GM19324 (cell line): Measurements from ENCODE around the gene LDHD.

Experiments
- ATAC-seq: cut with Tn5 transposase; IDR thresholded peaks from one replicate; pipeline ENCODE4 v1.9.1; 2021; ENCODE audit warnings: mild to moderate bottlenecking, moderate library complexity; ENCODE audit not compliant: unreplicated experiment, low FRiP score

Gene LDHD

DNA sequence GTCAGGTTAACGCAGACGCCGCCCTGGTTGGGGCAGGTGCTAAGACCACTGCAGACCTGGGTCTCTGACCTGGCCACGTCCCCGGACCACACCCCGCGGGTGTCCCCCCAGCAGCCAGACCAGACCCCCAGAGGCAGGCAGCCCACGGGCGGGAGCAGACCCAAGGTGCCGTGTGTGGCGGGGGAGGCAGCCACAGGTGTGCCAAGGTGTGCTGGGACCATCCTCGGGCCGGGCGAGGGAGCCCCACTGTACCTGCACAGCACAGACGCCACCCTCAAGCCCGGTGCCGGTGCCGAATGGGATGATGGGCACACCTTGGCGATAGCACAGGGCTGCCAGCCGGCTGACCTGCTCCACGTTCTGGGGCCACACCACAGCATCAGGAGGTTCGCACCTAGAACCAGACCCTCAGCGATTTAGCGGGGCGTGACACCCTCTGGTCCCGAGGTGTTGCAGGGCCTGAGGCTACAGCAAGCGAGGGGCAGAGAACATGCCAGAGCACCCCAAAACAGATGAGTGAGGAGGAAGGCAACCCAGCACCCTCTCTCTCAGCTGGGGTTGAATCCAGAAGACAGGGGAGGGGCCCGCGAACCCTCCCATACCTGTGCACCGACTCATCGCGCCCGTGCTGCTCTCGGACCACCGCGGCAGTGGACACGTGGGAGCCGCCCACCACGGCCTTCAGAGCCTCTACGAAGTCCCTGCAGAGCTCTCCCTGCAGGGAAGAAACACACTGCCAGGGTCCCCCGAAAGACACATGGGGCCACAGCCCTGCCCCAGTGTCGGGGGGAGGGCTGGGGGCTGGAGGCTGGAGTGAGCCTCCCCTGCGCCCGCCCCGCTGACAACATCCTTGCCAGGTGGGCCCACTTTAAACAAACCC, 1.4 kb downstream of the LDHD start:
- no peak for ATAC-seq

DNA sequence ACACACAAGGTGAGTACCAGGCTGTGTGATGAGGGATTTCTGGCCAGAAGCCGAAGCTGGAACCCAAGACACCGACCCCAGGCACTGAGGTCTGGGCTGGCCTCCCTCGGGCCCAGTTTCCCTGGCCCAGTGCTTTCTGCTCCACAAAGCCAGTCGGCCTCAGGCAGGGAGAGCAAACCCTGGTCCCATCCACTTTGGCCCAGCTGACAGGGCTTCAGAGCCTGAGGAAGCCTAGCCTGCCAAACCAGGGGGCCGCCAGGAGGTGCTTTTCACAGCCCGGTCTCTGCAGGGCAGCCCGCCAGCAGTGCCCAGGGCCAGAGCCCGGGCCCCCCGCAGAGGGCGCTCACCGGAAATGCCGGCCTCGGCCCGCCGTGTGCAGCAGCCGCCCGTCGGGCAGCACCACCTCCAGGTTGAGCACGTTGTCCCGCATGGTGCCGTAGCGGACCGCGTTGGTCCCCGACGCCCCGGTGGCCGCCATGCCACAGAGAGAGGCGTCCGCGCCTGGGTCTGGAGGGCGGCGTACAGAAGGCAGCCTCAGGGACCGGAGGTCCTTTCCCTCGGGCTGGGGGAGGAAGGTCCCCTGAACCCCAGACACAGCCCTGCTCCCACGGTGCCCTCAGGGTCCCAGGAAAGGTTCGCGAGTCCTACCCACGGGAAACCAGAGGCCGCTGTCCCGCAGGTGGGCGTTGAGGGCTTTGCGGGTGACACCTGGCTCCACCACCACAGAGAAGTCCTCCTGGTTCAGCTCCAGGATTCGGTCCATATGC, 2.2 kb downstream of the LDHD start:
- no peak for ATAC-seq

DNA sequence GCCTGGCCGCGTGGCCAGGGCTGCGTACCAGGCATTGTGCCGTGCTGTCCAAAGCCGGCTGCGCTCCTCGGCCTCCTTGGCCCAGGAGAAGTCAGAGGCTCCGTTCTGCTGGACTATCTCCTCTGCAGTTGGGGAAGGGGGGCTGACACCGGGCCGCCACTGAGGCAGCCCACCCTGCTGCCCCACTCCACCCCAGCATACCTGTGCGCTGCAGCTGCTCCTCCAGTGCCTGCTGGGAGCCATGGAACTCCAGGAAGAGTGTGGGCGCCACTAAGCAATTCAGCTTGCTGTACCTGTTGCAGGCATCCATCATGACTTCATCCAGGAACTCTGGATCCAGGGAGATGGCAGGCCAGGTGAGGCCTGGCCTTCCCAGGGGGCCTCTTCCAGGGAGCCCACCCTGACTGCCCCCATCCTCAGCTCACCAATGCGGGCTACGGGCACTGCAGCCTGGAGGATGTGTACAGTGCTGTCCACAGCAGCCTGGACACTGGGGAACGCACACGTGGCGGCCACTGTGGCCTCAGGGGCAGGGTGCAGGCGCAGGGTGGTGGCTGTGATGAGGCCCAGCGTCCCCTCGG, 2.9 kb downstream of the LDHD start:
- no peak for ATAC-seq

DNA sequence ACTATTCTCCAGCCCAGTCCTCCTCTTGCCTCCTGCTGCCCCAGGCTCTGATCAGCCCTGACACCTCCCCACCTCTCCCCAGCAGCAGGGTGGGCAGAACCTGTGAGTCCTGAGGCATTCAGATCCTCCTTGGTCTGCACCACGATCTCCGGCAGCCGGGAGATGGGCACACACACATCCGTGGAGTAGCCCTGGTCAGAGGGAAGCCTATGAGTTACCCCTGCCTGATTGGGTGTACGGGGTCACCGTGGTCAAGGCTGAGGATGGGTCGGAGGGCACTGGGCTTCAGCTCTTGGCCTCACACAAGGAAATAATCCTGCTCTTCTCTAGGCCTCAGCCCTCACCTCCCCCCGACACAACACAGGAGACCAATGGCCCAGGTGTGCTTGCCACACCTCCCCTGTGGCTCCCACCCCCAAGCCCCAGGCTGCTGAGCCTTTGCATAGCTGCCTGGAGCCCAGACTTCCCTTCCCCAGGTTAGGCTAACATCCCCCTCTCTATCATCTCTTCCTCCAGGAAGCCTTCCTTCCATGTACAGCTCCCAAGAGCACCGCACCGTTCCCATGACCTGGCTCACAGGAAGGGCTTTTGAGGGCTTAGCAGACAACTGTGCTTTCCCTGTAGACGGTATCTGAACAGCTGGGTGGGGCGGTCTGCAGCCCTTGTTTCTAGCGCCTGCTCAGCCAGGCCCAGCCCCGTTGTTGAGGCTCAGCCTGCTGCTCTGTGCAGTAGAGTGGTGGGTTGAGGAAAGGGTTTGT, 3.7 kb downstream of the LDHD start:
- ATAC-seq = no peak

- ATAC-seq = no peak
Observed at GRCh38 chr16:75111961-75112733, 4.4 kb downstream of the LDHD start.

GRCh38 chr16:75111514-75111940, 5.1 kb downstream of the LDHD start:
- ATAC-seq = peak; percentile 8

DNA sequence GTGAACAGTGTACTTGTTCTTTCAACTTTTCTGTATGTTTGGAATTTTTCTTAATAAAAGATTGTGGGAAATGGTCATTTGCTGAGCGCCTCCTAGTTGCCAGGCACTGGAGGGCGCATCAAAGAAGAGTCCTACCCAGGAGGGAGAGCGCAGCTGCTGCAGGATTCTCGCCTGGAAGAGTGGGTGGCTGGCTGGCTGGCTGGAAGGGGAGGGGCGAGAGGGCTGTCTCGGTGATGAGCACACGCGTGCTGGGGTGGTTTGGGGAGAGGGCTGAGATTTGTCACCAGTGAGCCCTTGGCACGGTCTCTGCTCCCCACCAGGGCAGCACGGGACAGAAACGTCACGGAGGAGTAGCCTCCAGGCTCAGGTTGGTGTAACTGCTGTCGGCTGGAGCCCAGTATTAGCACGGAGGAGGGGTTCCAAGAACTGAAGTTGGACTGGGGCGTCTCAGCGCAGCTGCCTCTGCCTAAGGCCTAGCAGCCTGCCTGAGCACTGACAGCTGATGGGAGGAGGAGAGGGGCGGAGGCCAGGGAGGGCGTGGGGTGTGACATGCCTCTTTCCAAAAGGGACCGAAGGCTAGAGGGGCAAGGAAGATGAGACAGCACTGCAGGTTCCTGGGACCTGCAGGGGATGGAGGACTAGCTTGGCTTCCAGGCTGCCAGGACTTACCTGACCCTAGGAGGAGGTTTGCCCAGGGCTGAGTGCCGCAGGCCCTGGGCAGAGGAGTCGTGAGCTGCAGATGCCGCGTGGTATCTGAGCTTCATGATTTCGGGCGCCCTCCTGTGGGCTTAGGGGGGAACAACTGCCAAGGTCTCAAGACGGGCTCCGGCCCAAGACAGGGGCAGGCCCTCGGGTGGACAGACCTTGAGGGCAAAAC, 5.7 kb downstream of the LDHD start:
- ATAC-seq = peak; percentile 75

GRCh38 chr16:75109732-75110243, 6.8 kb downstream of the LDHD start:
- no peak for ATAC-seq

GRCh38 chr16:75108792-75109731, 7.5 kb downstream of the LDHD start:
- no peak for ATAC-seq

GRCh38 chr16:75107505-75107904, 9.1 kb downstream of the LDHD start:
- ATAC-seq = no peak

GRCh38 chr16:75106351-75107274, 10.0 kb downstream of the LDHD start:
- no peak for ATAC-seq

DNA sequence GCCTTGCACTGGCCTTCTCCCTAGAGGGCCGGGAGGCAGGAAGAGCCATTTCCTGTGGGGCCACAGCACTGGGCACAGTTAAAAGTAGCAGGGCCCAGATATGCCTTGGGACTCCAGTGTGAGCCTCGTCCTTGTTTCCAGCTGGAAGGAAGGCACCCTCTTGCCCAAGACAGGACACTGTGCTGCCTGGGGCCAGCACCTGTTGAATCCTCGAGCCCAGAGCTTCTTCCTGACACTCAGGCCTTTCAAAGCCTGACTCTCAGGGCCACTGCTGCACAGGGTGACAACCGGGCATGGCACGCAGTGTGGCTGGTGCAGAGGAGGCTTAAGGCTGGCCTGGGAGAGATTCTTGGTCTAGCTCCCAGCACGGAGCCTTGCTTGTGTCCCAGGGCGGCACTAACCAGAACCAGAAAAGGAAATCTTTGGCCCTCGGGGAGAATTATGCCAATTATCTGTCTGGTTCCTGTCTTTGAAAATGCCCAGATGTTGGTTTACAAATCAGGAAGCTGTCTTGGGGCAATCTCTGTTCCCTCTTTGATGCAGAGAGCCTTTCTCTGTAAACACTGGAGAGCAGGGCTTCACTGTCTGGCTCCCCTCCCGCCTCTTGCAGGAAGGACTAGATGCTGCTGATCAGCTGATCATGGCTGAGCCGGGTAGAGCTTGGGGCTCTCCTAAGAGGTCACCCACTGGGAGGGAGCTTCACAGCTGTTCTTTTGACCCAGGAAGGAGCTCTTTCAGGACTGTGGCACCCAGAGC, 11.1 kb downstream of the LDHD start:
- ATAC-seq = no peak

DNA sequence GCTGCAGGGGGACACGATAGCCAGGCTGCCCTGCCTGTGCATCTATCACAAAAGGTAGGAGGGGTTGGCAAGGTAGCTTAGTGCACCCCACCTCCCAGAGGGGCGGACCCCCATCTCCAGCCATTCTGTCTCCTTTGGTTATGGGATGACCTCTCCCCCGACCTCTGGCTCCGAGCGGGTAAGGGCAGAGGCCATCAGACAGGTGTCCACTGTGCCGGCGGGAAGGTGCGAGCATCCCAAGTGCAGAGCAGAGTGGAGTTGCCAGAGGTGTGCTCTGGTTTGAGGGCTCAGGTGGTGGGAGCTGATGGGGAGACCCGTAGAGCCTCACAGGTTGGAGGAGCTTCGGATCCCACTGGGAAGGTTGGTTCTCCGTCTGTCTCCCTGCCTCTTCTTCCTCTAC, 11.7 kb downstream of the LDHD start:
- ATAC-seq = no peak

- ATAC-seq = no peak
Observed at GRCh38 chr16:75103994-75104393, 12.6 kb downstream of the LDHD start.

- no peak for ATAC-seq
Observed at GRCh38 chr16:75102595-75102994, 14.0 kb downstream of the LDHD start.

GRCh38 chr16:75101635-75102034, 14.9 kb downstream of the LDHD start:
- ATAC-seq = no peak
